PC-9 (cell line): ENCODE measurements around the gene UTS2R.

Experiments used
- CTCF ChIP-seq: fragments of 200-600 bp; sonication (generic); conservative IDR thresholded peaks from 2 replicates; pipeline ENCODE4 v1.6.1; 2017; ENCODE audit warnings: mixed run types, antibody characterized with exemption, mild to moderate bottlenecking, moderate library complexity
- EZH2 ChIP-seq: fragments of 200-600 bp; sonication (generic); IDR thresholded peaks from 2 replicates; pipeline ENCODE4 v1.8.0; 2017; ENCODE audit warnings: antibody characterized with exemption, low read depth

DNA sequence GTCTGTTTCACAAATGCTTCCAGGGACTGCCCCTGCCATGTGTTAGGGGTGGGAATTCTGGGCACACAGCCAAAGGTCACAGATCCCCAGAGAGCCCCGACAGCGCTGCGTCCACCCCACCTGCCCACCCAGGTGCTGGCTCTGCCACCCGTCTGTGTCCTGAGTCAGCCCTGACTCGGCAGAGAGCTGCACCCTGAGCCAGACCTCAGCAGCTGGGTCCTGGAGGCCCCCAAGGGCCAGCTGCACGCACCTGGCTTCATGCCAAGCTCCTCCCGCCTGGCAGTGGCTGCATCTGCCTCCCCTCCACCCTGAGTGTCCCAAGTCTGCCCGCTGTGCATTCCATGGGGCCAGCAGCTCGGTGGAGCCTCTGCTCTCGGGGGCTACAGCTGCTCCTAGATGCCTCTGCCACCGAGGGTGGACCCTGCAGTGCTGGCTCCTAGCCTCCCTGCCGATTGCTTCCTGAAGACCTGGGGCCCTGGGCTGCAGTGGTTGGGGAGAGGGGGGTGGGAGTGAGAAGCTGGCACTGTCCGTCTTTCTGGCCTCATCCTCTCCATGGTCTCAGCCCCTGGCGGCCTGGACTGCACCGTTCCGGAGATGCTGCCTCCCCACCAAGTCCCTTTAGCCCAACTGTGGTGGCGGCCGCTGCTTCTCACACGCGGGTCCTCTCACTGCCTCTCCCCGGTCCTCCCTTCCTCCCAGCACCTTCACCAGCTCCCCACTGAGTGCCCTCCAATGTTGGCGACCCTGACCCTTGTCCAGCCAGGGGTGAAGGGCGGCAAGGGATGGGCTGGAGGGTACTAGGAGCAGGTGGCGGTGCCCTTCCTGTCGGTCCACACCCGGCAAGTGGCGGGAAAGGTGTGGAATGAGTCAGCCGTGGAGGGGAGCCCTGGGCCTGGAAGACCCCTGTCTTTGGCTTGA lies 41.0 kb upstream of the UTS2R start:
- TF ChIP-seq CTCF: no peak
- TF ChIP-seq EZH2: no peak
